Brain microvascular endothelial cell (primary cell): ENCODE results near the gene MT1F.

ENCODE experiments used
- DNase-seq: peaks from one replicate; pipeline ENCODE4 v3.0.0-alpha.2; 2020
- H3K27ac ChIP-seq: fragments of 250-450 bp; sonication (Bioruptor Pico); 2 replicates; pipeline ENCODE4 v1.5.1; 2020; ENCODE audit warnings: mild to moderate bottlenecking, moderate library complexity
- H3K27me3 ChIP-seq: fragments of 250-450 bp; sonication (Bioruptor Pico); replicated peaks from 2 replicates; pipeline ENCODE4 v1.5.1; 2020; ENCODE audit warnings: mild to moderate bottlenecking
- H3K36me3 ChIP-seq: fragments of 250-450 bp; sonication (Bioruptor Pico); replicated peaks from 2 replicates; pipeline ENCODE4 v1.5.1; 2020; ENCODE audit warnings: mild to moderate bottlenecking
- H3K4me3 ChIP-seq: 2 replicates; pipeline ENCODE4 v1.5.1; 2011; ENCODE audit warnings: low read depth, mild to moderate bottlenecking, control low read depth, low read length, moderate library complexity
- CTCF ChIP-seq: IDR thresholded peaks from 2 replicates; pipeline ENCODE4 v1.5.1; 2011; ENCODE audit warnings: low read depth, mild to moderate bottlenecking, moderate library complexity, low read length, control low read depth, inconsistent platforms; ENCODE audit errors: missing control alignments
- in situ Hi-C: cut with HindIII; loops from 2 replicates; pipeline ENCODE4 v1.10.0; 2017; ENCODE audit warnings: low sequenced_read_pairs, low pct_ligation_motif_present

Gene MT1F

GRCh38 chr16:56625140-56625942 is 32.4 kb upstream of the MT1F start, which contains the start of gene MT1E:
Gene MT1E (plus strand): TSS chr16:56625781. CDS start chr16:56625852, 71 bp downstream.
- H3K4me3 ChIP-seq: peak within 1 kb of the TSS; percentile 74
- no peaks in the 10 kb centered on the region for H3K27me3 ChIP-seq
- DNase-seq: peak; percentile 70
- in situ Hi-C loops: no loop called here
- peak within 1 kb of the TSS; percentile 75 for H3K27ac ChIP-seq
- TF ChIP-seq CTCF: no peak
- H3K36me3 ChIP-seq: no peaks in the 10 kb centered on the region

- peak; percentile 66 for DNase-seq
- TF ChIP-seq CTCF: no peak
- no peaks in the 10 kb centered on the region for H3K27me3 ChIP-seq
- H3K4me3 ChIP-seq: peak overlapping the region; percentile 74
- in situ Hi-C loops: no loop called here
- peak overlapping the region; percentile 75 for H3K27ac ChIP-seq
- no peaks in the 10 kb centered on the region for H3K36me3 ChIP-seq
Measured at GRCh38 chr16:56625943-56626654, 31.7 kb upstream of the MT1F start.

- no peak for DNase-seq
- TF ChIP-seq CTCF: no peak
- Histone ChIP-seq H3K27me3 (no peaks in the 10 kb centered on the region), H3K4me3 (peak overlapping the region; percentile 74), H3K36me3 (no peaks in the 10 kb centered on the region), H3K27ac (peak overlapping the region; percentile 54)
- in situ Hi-C loops: no loop called here
Measured at GRCh38 chr16:56626685-56627084, 31.1 kb upstream of the MT1F start.

GRCh38 chr16:56628486-56629350 is 29.0 kb upstream of the MT1F start:
- Histone ChIP-seq H3K27ac (no peak overlapping the region), H3K27me3 (peaks cover 2% of the 10 kb centered on the region), H3K4me3 (no peak overlapping the region), H3K36me3 (no peaks in the 10 kb centered on the region)
- TF ChIP-seq CTCF: no peak
- DNase-seq: no peak
- in situ Hi-C loops: no loop called here

- Histone ChIP-seq H3K36me3 (no peaks in the 10 kb centered on the region), H3K27me3 (peaks cover 6% of the 10 kb centered on the region), H3K4me3 (no peak overlapping the region), H3K27ac (no peak overlapping the region)
- DNase-seq: no peak
- TF ChIP-seq CTCF: no peak
- in situ Hi-C loops: no loop called here
Measured at GRCh38 chr16:56629531-56629930, 28.2 kb upstream of the MT1F start.
